ENCODE results near the gene TLE4.

- TF ChIP-seq CTCF (IDR thresholded peaks at IDR 0.05) (no peak), POLR2A (IDR thresholded peaks at IDR 0.05) (no peak)
Observed at GRCh38 chr9:79610019-79610631, 38.4 kb downstream of the TLE4 start.
